GM23338 (cell line): ENCODE measurements around the gene SP9.

Source experiments
- CREB1 ChIP-seq: fragments of 250-450 bp; sonication (Bioruptor Pico); IDR thresholded peaks from 2 replicates; pipeline ENCODE4 v1.5.0; 2020; ENCODE audit warnings: low read depth, mild to moderate bottlenecking, moderate library complexity
- EZH2 ChIP-seq: fragments of 200-600 bp; sonication (generic); IDR thresholded peaks from one replicate; pipeline ENCODE4 v1.8.0; 2017; ENCODE audit warnings: antibody characterized with exemption, mild to moderate bottlenecking, low read depth; ENCODE audit not compliant: unreplicated experiment
- EZH2phosphoT487 ChIP-seq: fragments of 200-600 bp; sonication (generic); IDR thresholded peaks from one replicate; pipeline ENCODE4 v1.8.1; 2018; ENCODE audit warnings: antibody characterized with exemption; ENCODE audit not compliant: unreplicated experiment
- JUNB ChIP-seq: IDR thresholded peaks from one replicate; pipeline ENCODE4 v1.6.1; 2016; ENCODE audit warnings: antibody characterized with exemption; ENCODE audit not compliant: unreplicated experiment
- NANOG ChIP-seq: IDR thresholded peaks from 2 replicates; pipeline ENCODE4 v1.6.1; 2016; ENCODE audit warnings: antibody characterized with exemption, borderline replicate concordance
- POLR2AphosphoS5 ChIP-seq: IDR thresholded peaks from 2 replicates; pipeline ENCODE4 v1.6.1; 2016; ENCODE audit warnings: antibody characterized with exemption, low read depth
- REST ChIP-seq: IDR thresholded peaks from one replicate; pipeline ENCODE4 v1.6.1; 2018; ENCODE audit warnings: antibody characterized with exemption; ENCODE audit not compliant: unreplicated experiment
- STAT1 ChIP-seq: IDR thresholded peaks from one replicate; pipeline ENCODE4 v1.6.1; 2016; ENCODE audit warnings: antibody characterized with exemption; ENCODE audit not compliant: unreplicated experiment
- ZNF114 ChIP-seq: fragments of 250-450 bp; sonication (Bioruptor Pico); IDR thresholded peaks from 2 replicates; pipeline ENCODE4 v1.5.0; 2020; ENCODE audit warnings: mild to moderate bottlenecking, moderate library complexity
- ZNF331 ChIP-seq: fragments of 250-450 bp; sonication (Bioruptor Pico); IDR thresholded peaks from 2 replicates; pipeline ENCODE4 v1.5.0; 2020; ENCODE audit warnings: low read depth, mild to moderate bottlenecking, moderate library complexity
- ZNF462 ChIP-seq: fragments of 250-450 bp; sonication (Bioruptor Pico); IDR thresholded peaks from 2 replicates; pipeline ENCODE4 v1.5.0; 2020; ENCODE audit warnings: mild to moderate bottlenecking, moderate library complexity
- TF ChIP-seq, protein P1 (sequence below), 2 experiments: fragments of 200-600 bp in 1 of 2; sonication (generic) in 1 of 2; conservative IDR thresholded peaks; 2 replicates each; pipeline versions ENCODE4 v1.5.1 to v1.6.1; 2016 to 2017; ENCODE audit warnings: antibody characterized with exemption in 2 of 2, low read depth in 2 of 2, mild to moderate bottlenecking in 2 of 2, moderate library complexity in 1 of 2
- TF ChIP-seq, protein P2 (sequence below): IDR thresholded peaks from 2 replicates; pipeline ENCODE4 v1.6.1; 2016; ENCODE audit warnings: antibody characterized with exemption

GRCh38 chr2:174331595-174332216, 3.0 kb upstream of the SP9 start:
- TF ChIP-seq POLR2AphosphoS5 (no peak), EZH2 (no peak), ZNF462 (CRISPR knock-in tag) (no peak), EZH2phosphoT487 (no peak), REST (no peak), ZNF114 (CRISPR knock-in tag) (no peak), CREB1 (CRISPR knock-in tag) (no peak), ZNF331 (CRISPR knock-in tag) (no peak), STAT1 (no peak), JUNB (no peak), NANOG (no peak)
- TF ChIP-seq, protein P1, sequence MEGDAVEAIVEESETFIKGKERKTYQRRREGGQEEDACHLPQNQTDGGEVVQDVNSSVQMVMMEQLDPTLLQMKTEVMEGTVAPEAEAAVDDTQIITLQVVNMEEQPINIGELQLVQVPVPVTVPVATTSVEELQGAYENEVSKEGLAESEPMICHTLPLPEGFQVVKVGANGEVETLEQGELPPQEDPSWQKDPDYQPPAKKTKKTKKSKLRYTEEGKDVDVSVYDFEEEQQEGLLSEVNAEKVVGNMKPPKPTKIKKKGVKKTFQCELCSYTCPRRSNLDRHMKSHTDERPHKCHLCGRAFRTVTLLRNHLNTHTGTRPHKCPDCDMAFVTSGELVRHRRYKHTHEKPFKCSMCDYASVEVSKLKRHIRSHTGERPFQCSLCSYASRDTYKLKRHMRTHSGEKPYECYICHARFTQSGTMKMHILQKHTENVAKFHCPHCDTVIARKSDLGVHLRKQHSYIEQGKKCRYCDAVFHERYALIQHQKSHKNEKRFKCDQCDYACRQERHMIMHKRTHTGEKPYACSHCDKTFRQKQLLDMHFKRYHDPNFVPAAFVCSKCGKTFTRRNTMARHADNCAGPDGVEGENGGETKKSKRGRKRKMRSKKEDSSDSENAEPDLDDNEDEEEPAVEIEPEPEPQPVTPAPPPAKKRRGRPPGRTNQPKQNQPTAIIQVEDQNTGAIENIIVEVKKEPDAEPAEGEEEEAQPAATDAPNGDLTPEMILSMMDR (conservative IDR thresholded peaks at IDR 0.05; ENCODE audit: low read depth in 2 of 2) = no peak
- TF ChIP-seq, protein P2, sequence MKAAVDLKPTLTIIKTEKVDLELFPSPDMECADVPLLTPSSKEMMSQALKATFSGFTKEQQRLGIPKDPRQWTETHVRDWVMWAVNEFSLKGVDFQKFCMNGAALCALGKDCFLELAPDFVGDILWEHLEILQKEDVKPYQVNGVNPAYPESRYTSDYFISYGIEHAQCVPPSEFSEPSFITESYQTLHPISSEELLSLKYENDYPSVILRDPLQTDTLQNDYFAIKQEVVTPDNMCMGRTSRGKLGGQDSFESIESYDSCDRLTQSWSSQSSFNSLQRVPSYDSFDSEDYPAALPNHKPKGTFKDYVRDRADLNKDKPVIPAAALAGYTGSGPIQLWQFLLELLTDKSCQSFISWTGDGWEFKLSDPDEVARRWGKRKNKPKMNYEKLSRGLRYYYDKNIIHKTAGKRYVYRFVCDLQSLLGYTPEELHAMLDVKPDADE = no peak
